Dendritic cell treated with granulocyte-macrophage colony-stimulating factor and Interleukin-4, amounts not matched to agents 40 ng/mL and 50 ng/mL, for 4 days (primary cell): Measurements from ENCODE around the gene NMRAL1.
A peak's percentile ranks its signal among the peaks of the same experiment; 100 is the strongest.

Experiments used
- H3K27ac Mint-ChIP-seq: one replicate; pipeline ENCODE4 v1.8.0; 2022; ENCODE audit warnings: mild to moderate bottlenecking, mixed read lengths
- H3K27me3 Mint-ChIP-seq: one replicate; pipeline ENCODE4 v1.8.0; 2022; ENCODE audit warnings: mild to moderate bottlenecking, mixed read lengths
- H3K36me3 Mint-ChIP-seq: one replicate; pipeline ENCODE4 v1.8.0; 2022; ENCODE audit warnings: low read depth, mixed read lengths
- H3K4me1 Mint-ChIP-seq: one replicate; pipeline ENCODE4 v1.8.0; 2022; ENCODE audit warnings: low read depth, mixed read lengths
- H3K4me3 Mint-ChIP-seq: one replicate; pipeline ENCODE4 v1.8.0; 2022; ENCODE audit warnings: mild to moderate bottlenecking, moderate library complexity, mixed read lengths
- H3K9me3 Mint-ChIP-seq: one replicate; pipeline ENCODE4 v1.8.0; 2022; ENCODE audit warnings: mixed read lengths
- intact Hi-C: fragments of 100-400 bp; cut with micrococcal nuclease; formaldehyde crosslinking; loops from one replicate; pipeline ENCODE4 v1.15.0; 2022

Gene NMRAL1

GRCh38 chr16:4510747-4511426, 36.5 kb upstream of the NMRAL1 start:
- Mint-ChIP-seq H3K27me3 (no peaks in the 10 kb centered on the region), H3K27ac (peak overlapping the region; percentile 89), H3K4me1 (peaks cover 77% of the 10 kb centered on the region), H3K9me3 (no peaks in the 10 kb centered on the region), H3K4me3 (peak overlapping the region; percentile 10), H3K36me3 (peaks cover 85% of the 10 kb centered on the region)
- intact Hi-C loops, result loop anchor here (10.0 kb wide), 1 partner anchor 154 kb away; no protein-coding TSS in a partner anchor

- H3K27me3 Mint-ChIP-seq, result no peaks in the 10 kb centered on the region
- no peak overlapping the region for H3K4me3 Mint-ChIP-seq
- H3K27ac Mint-ChIP-seq, result peak overlapping the region; percentile 8
- intact Hi-C loops, result loop anchor here (10.0 kb wide), 1 partner anchor 155 kb away; no protein-coding TSS in a partner anchor
- H3K4me1 Mint-ChIP-seq, result peaks cover 77% of the 10 kb centered on the region
- H3K36me3 Mint-ChIP-seq, result peaks cover 86% of the 10 kb centered on the region
- no peaks in the 10 kb centered on the region for H3K9me3 Mint-ChIP-seq
Observed at GRCh38 chr16:4510131-4510530, 35.7 kb upstream of the NMRAL1 start.

GRCh38 chr16:4509420-4509819, 35.0 kb upstream of the NMRAL1 start:
- intact Hi-C loops, result loop anchor here (5.0 kb wide), 1 partner anchor 173 kb away; no protein-coding TSS in a partner anchor
- no peak overlapping the region for H3K4me3 Mint-ChIP-seq
- H3K9me3 Mint-ChIP-seq, result no peaks in the 10 kb centered on the region
- H3K27me3 Mint-ChIP-seq, result no peaks in the 10 kb centered on the region
- peaks cover 76% of the 10 kb centered on the region for H3K4me1 Mint-ChIP-seq
- H3K27ac Mint-ChIP-seq, result peak overlapping the region; percentile 8
- peaks cover 86% of the 10 kb centered on the region for H3K36me3 Mint-ChIP-seq

- Mint-ChIP-seq H3K27ac (no peak overlapping the region), H3K9me3 (no peaks in the 10 kb centered on the region), H3K4me1 (peaks cover 70% of the 10 kb centered on the region), H3K36me3 (peaks cover 80% of the 10 kb centered on the region), H3K4me3 (no peak overlapping the region), H3K27me3 (no peaks in the 10 kb centered on the region)
- intact Hi-C loops, result loop anchor here (5.0 kb wide), 1 partner anchor 173 kb away; no protein-coding TSS in a partner anchor
Observed at GRCh38 chr16:4508806-4509205, 34.4 kb upstream of the NMRAL1 start.

- intact Hi-C loops, result loop anchor here (2.0 to 5.0 kb wide), 2 partner anchors 77 to 175 kb away; no protein-coding TSS in a partner anchor
- H3K36me3 Mint-ChIP-seq, result peaks cover 70% of the 10 kb centered on the region
- no peaks in the 10 kb centered on the region for H3K9me3 Mint-ChIP-seq
- H3K27me3 Mint-ChIP-seq, result no peaks in the 10 kb centered on the region
- peaks cover 65% of the 10 kb centered on the region for H3K4me1 Mint-ChIP-seq
- no peak overlapping the region for H3K4me3 Mint-ChIP-seq
- H3K27ac Mint-ChIP-seq, result no peak overlapping the region
Observed at GRCh38 chr16:4507588-4508345, 33.3 kb upstream of the NMRAL1 start.

- intact Hi-C loops, result loop anchor here (1.0 to 5.0 kb wide), 3 partner anchors 42 to 176 kb away; no protein-coding TSS in a partner anchor
- Mint-ChIP-seq H3K27ac (peak overlapping the region; percentile 21), H3K36me3 (peaks cover 57% of the 10 kb centered on the region), H3K4me3 (no peak overlapping the region), H3K9me3 (no peaks in the 10 kb centered on the region), H3K27me3 (no peaks in the 10 kb centered on the region), H3K4me1 (peaks cover 55% of the 10 kb centered on the region)
Observed at GRCh38 chr16:4506450-4506849, 32.0 kb upstream of the NMRAL1 start.

GRCh38 chr16:4505356-4506147, 31.1 kb upstream of the NMRAL1 start:
- intact Hi-C loops, result loop anchor here (1.0 to 5.0 kb wide), 3 partner anchors 43 to 177 kb away; no protein-coding TSS in a partner anchor
- no peaks in the 10 kb centered on the region for H3K9me3 Mint-ChIP-seq
- H3K27ac Mint-ChIP-seq, result peak overlapping the region; percentile 39
- H3K4me1 Mint-ChIP-seq, result peaks cover 55% of the 10 kb centered on the region
- H3K4me3 Mint-ChIP-seq, result no peak overlapping the region
- no peaks in the 10 kb centered on the region for H3K27me3 Mint-ChIP-seq
- peaks cover 48% of the 10 kb centered on the region for H3K36me3 Mint-ChIP-seq

GRCh38 chr16:4501071-4501478, 26.6 kb upstream of the NMRAL1 start:
- no peak overlapping the region for H3K27ac Mint-ChIP-seq
- H3K4me3 Mint-ChIP-seq, result no peak overlapping the region
- H3K9me3 Mint-ChIP-seq, result no peaks in the 10 kb centered on the region
- intact Hi-C loops, result no loop called here
- no peaks in the 10 kb centered on the region for H3K27me3 Mint-ChIP-seq
- H3K36me3 Mint-ChIP-seq, result peaks cover 35% of the 10 kb centered on the region
- peaks cover 42% of the 10 kb centered on the region for H3K4me1 Mint-ChIP-seq

- H3K27me3 Mint-ChIP-seq, result no peaks in the 10 kb centered on the region
Observed at GRCh38 chr16:4500272-4500671, 25.8 kb upstream of the NMRAL1 start.

GRCh38 chr16:4499196-4499555, 24.8 kb upstream of the NMRAL1 start:
- Mint-ChIP-seq H3K9me3 (no peaks in the 10 kb centered on the region), H3K4me3 (no peak overlapping the region), H3K27ac (no peak overlapping the region), H3K27me3 (no peaks in the 10 kb centered on the region), H3K36me3 (peaks cover 36% of the 10 kb centered on the region), H3K4me1 (peaks cover 27% of the 10 kb centered on the region)
- intact Hi-C loops, result no loop called here

More at GRCh38 chr16:4500272-4500671, 25.8 kb upstream of the NMRAL1 start:
- peaks cover 36% of the 10 kb centered on the region for H3K36me3 Mint-ChIP-seq
- H3K9me3 Mint-ChIP-seq, result no peaks in the 10 kb centered on the region
- intact Hi-C loops, result no loop called here
- peaks cover 34% of the 10 kb centered on the region for H3K4me1 Mint-ChIP-seq
- no peak overlapping the region for H3K27ac Mint-ChIP-seq
- H3K4me3 Mint-ChIP-seq, result no peak overlapping the region

GRCh38 chr16:4498546-4499195, 24.2 kb upstream of the NMRAL1 start:
- no peak overlapping the region for H3K4me3 Mint-ChIP-seq
- peaks cover 27% of the 10 kb centered on the region for H3K4me1 Mint-ChIP-seq
- intact Hi-C loops, result no loop called here

GRCh38 chr16:4496305-4496704, 21.9 kb upstream of the NMRAL1 start:
- no peaks in the 10 kb centered on the region for H3K27me3 Mint-ChIP-seq
- intact Hi-C loops, result no loop called here
- H3K9me3 Mint-ChIP-seq, result no peaks in the 10 kb centered on the region
- peaks cover 53% of the 10 kb centered on the region for H3K36me3 Mint-ChIP-seq
- no peak overlapping the region for H3K27ac Mint-ChIP-seq
- H3K4me1 Mint-ChIP-seq, result peaks cover 16% of the 10 kb centered on the region
- H3K4me3 Mint-ChIP-seq, result no peak overlapping the region

More at GRCh38 chr16:4498546-4499195, 24.2 kb upstream of the NMRAL1 start:
- H3K36me3 Mint-ChIP-seq, result peaks cover 36% of the 10 kb centered on the region
- no peak overlapping the region for H3K27ac Mint-ChIP-seq
- no peaks in the 10 kb centered on the region for H3K27me3 Mint-ChIP-seq
- H3K9me3 Mint-ChIP-seq, result no peaks in the 10 kb centered on the region

GRCh38 chr16:4495766-4496165, 21.3 kb upstream of the NMRAL1 start:
- no peak overlapping the region for H3K27ac Mint-ChIP-seq
- no peaks in the 10 kb centered on the region for H3K9me3 Mint-ChIP-seq
- intact Hi-C loops, result no loop called here
- peaks cover 59% of the 10 kb centered on the region for H3K36me3 Mint-ChIP-seq
- no peaks in the 10 kb centered on the region for H3K27me3 Mint-ChIP-seq
- no peak overlapping the region for H3K4me3 Mint-ChIP-seq
- peaks cover 11% of the 10 kb centered on the region for H3K4me1 Mint-ChIP-seq
